NCI-H1930 (cell line): ENCODE results near the gene PRPF8.
"Not testable (repeated sequence)": the region's sequence is repeated elsewhere in the genome, so short reads cannot be mapped to it uniquely, and the experiment has no call there.

Experiments used
- DNase-seq, 2 experiments: peaks; one replicate each; lab custom pipeline; 2025; lab: John Stamatoyannopoulos, UW

Gene PRPF8

DNA sequence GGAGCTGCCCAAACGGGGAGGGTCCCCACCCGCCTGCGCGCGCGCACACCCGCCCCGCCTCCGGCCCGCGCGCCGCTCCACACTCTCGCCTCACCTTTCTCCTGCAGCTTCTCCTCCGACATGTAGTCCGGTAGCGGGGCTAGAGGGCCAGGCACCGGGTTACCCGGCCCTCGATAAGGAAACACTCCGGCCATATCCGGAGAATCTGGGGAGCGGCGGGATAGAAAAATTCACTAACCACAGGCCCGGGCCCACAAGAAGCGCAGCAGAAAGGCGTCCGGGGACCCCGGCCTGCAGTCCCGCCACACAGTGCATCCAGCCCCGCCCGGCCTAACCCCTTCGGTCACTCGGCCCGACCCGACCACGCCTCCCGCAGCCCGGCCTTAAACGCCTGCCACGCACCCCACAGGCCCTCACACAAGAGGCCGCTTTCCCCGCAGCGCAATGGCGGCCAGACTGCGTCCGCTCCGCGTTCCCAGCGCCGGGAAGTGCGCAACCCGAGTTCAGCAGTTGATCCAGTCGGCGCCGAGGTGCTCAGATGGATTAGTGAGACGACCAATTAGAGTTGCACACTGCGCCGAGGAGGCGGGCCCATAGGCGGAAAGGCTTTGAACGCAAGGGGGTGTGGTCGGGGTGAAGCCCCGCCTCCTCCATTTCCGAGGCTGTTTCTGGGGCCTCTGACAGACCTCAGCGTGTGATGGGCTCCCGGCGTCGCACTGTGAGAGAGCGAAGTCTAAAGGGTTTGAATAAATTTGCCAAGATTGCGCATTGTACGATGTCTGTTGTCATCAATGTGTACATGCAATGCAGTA lies at the start of gene PRPF8:
TSS of gene PRPF8 (minus strand) at position 490 of the 812 bp plus-strand sequence. CDS start at position 194, 296 bp downstream.
- DNase-seq = peak; percentile 95 to 97

DNA sequence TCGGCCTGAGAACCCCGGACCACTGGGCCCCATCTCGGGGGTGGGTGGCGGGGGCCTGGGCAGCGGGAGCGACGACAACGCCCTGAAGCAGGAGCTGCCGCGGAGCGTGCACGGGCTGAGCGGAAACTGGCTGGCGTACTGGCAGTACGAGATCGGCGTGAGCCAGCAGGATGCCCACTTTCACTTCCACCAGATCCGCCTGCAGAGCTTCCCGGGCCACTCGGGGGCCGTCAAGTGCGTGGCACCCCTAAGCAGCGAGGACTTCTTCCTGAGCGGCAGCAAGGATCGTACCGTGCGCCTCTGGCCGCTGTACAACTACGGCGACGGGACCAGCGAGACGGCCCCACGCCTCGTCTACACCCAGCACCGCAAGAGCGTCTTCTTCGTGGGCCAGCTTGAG lies 49.1 kb upstream of the PRPF8 start:
- DNase-seq = no peak

DNA sequence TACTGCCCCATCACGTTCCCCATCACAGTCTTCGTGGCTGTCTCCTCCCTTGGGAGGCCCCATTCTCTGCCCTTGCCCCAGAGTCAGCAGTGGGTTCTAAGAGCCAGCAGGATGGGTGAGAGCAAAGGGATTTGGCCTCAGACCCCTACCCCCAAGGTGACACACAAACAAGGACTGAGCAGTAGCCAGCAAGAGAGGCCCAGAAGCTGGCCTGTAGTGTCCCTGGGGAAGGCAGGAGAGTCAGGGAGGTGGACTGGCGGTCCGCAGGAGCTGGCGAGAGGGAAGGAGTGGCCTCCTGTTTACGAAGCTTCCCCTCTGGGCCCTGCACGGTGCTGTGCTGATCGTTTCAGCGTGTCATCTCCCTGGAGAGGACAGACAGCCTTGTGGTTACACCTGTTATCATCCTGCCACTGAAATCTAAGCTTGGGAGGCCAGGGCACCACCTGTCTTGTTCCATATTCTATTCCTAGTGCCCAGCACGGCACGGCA lies 48.2 kb upstream of the PRPF8 start:
- DNase-seq = no peak

DNA sequence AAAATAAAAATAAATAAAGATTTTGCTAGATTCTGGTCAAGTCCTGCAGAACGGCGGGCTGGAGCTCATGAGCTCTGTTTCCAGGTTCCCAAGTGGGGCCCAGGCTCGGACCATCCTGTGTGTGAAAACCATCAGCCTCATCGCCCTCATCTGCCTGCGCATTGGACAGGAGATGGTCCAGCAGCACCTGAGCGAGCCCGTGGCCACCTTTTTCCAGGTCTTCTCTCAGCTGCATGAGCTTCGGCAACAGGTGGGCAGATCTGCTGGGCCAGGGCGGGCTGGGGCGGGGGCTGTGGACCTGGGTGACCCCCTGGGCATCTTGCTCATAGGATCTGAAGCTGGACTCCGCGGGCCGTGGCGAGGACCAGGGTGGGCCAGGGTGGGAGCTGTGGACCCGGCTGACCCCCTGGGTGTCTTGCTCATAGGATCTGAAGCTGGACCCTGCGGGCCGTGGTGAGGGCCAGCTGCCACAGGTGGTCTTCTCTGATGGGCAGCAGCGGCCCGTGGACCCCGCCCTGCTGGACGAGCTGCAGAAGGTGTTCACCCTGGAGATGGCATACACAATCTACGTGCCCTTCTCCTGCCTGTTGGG lies 47.7 kb upstream of the PRPF8 start:
- DNase-seq = no peak

DNA sequence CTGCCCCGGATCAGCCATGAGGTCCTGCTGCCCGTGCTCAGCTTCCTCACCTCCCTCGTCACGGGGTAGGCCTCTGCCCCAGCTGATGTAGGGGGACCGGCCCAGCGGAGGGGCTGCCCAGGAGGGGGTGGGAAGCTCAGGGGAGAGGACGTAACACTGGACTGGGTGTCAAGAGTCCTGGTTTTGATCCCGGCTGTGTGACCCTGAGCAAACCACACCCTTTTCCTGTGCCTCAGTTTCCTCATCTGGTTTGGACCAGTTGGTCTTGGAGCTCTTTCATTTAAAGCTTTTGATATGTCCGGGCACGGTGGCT lies 46.5 kb upstream of the PRPF8 start:
- DNase-seq = no peak

DNA sequence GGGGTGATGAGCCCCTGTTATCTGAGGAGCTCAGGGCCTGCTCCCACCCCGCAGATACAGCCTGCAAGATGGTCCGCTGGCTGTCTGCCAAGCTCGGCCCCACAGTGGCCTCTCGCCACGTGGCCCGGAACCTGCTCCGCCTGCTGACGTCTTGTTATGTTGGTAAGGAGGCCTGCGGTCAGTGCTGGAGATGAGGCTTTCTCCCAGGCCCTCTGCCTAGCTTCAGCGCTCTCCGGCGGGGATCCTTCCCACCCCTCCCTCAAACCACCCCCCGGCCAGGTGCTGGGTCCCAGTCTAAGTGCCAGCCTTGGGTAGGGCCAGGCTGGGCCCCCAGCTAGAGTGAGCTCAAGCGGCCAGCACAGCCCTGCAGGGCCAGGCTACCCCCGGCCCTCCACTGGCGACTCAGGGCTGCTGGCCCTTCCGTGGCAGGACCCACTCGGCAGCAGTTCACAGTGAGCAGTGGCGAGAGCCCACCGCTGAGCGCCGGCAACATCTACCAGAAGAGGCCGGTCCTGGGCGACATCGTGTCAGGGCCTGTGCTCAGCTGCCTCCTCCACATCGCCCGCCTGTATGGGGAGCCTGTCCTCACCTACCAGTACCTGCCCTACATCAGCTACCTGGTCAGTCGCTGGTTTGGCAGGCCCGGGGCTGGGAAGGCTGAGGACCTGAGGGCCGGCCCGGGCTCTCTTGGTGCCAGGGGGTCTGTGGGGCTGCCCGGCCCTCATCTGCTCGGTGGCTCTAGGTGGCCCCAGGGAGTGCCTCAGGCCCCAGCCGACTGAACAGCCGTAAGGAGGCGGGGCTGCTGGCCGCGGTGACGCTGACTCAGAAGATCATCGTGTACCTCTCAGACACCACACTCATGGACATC lies 45.9 kb upstream of the PRPF8 start:
- DNase-seq = no peak

DNA sequence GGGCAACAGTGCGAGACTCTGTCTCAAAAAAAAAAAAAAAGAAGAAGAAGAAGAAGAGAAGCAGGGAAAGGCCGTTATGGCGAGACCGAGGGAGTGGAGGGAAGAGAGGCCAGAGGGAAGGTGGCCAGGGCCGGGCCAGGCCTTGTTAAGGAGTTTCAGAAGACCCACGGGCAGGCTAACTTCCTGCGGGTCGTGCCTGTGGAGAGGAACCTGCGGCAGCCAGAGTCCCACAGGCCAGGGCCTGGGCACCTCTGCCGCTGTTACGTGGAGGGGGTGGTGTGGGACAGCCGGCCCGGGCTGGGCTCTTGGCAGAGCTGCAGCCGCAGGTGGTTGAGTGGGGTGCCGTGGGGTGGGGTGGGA lies 45.3 kb upstream of the PRPF8 start:
- no peak for DNase-seq

DNA sequence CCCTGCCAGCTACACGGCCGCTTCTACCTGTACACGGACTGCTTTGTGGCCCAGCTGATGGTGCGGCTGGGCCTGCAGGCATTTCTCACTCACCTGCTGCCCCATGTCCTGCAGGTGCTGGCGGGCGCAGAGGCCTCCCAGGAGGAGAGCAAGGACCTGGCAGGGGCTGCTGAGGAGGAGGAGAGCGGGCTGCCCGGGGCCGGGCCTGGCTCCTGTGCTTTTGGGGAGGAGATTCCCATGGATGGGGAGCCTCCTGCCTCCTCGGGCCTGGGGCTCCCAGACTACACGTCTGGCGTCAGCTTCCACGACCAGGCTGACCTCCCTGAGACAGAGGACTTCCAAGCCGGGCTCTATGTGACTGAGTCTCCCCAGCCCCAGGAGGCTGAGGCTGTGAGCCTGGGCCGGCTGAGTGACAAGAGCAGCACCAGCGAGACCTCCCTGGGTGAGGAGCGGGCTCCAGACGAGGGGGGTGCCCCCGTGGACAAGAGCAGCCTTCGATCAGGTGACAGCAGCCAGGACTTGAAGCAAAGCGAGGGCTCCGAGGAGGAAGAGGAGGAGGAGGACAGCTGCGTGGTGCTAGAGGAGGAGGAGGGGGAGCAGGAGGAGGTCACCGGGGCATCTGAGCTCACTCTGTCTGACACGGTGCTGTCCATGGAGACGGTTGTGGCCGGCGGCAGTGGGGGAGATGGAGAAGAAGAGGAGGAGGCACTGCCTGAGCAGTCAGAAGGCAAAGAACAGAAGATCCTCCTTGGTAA lies 43.4 kb upstream of the PRPF8 start:
- no peak for DNase-seq

DNA sequence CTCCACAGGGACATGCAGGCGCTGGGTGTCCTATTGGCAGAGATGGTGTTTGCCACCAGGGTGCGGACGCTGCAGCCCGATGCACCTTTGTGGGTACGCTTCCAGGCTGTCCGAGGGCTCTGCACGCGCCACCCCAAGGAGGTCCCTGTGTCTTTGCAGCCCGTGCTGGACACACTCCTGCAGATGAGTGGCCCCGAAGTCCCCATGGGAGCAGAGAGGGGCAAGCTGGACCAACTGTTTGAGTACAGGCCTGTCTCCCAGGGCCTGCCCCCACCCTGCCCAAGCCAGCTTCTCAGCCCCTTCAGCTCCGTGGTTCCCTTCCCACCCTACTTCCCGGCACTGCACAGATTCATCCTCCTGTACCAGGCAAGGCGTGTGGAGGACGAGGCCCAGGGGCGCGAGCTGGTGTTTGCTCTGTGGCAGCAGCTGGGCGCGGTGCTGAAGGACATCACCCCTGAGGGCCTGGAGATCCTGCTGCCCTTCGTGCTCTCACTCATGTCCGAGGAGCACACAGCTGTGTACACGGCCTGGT lies 42.7 kb upstream of the PRPF8 start:
- no peak for DNase-seq

DNA sequence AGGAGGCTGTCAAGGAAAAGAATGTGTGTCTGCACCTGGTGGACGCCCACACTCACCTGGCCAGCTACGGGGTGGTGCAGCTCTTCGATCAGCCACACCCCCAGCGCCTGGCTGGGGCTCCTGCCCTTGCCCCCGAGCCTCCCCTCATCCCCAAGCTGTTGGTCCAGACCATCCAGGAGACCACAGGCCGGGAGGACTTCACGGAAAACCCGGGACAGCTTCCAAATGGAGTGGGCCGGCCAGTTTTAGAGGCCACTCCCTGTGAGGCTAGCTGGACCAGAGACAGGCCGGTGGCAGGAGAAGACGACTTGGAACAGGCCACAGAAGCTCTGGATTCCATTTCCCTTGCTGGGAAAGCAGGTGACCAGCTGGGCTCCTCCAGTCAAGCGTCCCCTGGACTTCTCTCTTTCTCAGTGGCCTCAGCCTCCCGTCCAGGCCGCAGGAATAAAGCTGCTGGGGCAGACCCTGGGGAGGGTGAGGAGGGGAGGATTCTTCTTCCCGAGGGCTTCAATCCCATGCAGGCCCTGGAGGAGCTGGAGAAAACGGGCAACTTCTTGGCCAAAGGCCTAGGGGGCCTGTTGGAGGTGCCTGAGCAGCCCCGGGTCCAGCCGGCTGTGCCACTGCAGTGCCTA lies 42.1 kb upstream of the PRPF8 start:
- no peak for DNase-seq

DNA sequence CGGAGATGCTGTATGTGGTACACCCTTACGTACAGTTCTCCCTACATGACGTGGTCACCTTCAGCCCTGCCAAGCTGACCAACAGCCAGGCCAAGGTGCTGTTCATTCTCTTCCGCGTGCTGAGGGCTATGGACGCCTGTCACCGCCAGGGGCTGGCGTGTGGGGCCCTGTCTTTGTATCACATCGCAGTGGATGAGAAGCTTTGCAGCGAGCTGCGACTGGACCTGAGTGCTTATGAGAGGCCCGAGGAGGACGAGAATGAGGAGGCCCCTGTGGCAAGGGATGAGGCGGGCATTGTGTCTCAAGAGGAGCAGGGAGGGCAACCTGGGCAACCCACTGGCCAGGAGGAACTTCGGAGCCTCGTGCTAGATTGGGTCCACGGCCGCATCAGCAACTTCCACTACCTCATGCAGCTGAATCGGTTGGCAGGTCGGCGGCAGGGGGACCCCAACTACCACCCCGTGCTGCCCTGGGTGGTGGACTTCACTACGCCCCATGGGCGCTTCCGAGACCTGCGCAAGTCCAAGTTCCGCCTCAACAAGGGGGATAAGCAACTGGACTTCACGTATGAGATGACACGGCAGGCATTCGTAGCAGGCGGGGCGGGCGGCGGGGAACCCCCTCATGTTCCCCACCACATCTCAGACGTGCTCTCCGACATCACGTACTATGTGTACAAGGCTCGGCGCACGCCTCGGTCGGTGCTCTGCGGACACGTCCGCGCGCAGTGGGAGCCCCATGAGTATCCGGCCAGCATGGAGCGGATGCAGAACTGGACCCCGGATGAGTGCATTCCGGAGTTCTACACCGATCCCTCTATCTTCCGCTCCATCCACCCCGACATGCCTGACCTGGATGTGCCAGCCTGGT lies 41.2 kb upstream of the PRPF8 start:
- no peak for DNase-seq

DNA sequence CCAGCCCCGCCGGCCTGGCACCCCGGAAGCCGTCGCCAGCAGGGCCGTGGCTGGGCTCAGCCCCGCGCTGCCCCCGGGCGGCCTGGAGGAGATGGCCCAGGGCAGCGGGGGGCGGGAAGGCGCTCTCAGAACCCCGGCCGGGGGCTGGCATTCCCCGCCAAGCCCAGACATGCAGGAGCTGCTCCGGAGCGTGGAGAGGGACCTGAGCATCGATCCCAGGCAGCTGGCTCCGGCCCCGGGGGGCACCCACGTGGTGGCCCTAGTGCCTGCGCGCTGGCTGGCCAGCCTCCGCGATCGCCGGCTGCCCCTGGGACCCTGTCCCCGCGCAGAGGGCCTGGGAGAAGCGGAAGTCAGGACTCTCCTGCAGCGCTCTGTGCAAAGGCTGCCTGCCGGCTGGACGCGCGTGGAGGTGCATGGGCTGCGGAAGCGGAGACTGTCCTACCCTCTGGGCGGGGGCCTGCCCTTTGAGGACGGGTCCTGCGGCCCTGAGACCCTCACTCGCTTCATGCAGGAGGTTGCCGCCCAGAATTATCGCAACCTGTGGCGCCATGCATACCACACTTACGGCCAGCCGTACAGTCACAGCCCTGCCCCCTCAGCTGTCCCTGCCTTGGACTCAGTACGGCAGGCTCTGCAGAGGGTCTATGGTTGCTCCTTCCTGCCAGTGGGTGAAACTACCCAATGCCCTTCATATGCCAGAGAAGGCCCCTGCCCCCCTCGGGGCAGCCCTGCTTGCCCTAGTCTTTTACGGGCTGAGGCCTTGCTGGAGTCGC lies 40.4 kb upstream of the PRPF8 start:
- DNase-seq = no peak

DNA sequence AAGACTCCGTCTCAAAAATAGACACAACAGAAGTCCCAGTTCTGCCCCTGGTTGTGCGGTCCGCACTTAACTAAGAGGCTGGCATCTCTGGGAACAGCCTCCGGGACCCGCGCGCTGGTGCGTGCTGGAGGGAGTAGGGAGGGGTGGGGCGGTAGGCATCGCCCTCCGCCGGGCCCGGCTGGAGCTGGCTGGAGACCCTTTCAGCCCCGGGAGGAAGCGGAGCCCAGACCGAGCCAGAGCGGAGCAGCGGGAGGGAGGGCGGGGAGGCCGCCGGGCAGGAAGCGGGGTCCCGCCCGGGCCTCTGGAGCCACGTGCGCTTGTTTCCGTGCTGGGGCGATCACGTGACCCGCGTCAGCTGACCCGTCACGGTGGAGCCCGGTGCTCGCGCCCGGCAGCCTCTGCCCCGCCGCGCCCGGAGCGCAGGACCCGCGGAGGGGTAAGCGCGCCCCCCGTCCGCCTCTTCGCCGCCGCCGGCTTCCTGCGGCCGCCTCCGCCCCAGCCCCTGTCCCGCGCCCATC lies 39.7 kb upstream of the PRPF8 start, which contains the start of gene WDR81:
TSS of gene WDR81 (plus strand) at position 354 of the 518 bp plus-strand sequence. CDS start 256 bp downstream, outside the sequence.
- peak; percentile 66 to 74 for DNase-seq

DNA sequence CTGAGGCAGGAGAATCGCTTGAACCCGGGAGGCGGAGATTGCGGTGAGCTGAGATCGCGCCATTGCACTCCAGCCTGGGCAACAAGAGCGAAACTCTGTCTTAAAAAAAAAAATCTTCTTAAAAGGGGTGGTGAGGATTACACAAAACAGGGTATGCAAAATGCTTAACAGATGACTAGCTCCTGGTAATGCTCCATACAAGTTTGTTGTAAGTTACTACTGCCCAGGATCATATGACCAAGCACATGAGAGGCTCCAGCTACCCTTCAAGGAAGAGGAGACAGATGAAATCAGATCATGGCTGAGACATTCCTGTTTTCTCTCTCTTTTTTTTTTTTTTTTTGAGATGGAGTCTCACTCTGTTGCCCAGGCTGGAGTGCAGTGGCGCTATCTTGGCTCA lies 37.4 kb upstream of the PRPF8 start:
- not testable (repeated sequence) for DNase-seq

DNA sequence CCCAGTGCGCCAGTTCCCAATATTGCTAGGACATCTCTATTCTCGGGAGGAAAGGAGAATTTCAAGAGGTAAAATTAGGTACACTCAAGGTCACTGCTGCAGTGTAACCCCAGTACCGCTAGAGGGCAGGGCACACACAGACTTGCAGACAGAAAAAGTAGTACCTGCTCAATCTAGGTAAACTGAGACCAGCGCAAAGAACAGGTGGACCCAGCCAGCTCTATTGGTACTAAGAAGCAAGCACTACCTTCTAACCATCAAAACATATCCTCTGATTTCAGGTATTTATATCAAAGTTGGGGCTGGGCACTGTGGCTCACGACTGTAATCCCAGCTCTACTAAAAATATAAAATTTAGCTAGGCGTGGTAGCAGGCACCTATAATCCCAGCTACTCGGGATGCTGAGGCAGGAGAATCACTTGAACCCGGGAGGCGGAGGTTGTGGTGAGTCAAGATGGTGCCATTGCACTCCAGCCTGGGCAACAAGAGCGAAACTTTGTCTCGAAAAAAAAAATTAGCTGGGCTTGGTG lies 36.3 kb upstream of the PRPF8 start:
- DNase-seq = peak in 1 of 2 experiments; percentile 49

DNA sequence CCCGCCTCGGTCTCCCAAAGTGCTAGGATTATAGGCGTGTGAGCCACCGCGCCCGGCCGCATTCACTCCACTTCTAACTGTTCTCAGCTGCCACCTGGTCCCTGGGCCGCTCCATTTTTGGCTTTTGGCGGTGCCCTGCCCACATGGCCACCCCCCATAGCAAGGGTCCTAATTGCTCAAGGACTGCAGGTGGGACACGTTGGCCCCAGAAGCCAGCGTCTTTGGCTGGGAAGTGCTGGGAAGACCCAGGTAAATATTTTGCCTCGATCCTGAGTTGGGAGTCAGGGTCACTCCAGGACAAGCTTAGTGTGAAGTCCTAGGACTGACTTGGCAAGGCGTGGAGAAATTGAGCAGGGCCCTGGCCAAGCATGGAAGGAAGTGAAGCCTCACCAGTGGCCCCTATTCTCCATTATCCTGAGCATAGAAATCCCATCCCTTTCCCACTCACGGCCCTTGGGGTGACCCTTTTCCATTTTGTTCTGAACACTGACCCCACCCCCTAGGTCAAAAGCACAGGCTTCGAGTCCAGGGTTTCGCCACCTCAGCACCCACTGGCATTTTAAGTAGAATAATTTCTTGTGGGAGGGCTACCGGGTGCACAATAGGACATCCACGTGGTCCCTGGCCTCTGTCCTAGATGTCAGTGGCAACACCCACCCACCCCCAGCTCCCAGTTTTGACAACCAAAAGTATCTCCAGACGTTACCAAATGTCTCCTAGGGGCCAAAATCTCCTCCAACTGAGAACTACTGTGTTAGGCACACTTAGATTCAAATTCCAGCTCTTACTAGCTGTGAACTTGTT lies 33.9 kb upstream of the PRPF8 start:
- DNase-seq = no peak

DNA sequence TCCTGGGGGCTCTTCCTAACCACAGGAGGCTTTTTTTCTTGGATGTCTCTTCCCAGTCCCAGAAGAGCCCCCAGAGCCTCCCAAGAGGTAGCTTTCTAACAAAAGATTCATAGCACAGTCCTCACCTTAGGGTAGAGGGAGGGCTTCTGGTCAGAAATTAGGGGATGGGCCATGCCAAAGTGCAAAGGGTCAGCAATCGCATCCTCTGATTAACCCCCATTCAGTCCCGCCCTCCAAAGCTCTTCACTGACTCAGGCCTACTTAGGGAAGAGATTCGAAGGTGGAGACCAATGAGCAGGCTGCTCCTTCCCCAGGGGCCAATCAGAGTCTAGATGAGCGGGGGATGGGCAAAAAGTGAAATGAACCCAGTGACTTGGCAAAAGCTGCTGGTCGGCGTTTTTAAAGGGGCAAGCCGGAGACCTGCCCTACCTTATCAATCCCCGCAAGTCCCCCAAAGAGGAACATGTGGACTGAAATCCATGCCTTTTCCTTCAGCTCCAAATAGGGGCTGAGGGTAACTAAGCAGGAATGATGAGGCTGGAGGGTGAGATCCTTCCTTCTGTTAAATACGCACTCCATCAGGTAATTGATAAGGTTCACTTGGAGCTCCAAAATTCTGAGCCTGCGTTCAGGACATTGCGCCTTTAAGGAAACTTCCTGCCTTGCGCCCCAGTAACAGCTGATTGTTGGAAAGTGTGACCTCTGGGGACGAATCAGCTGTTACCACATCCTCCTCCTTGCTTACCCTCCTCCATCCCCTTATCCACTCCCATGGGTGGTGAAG lies 32.4 kb upstream of the PRPF8 start:
- DNase-seq = peak; percentile 92 to 95
